Measurements from ENCODE around the gene NRG2. TPM values are rescaled to one million over a fixed set of nuclear protein-coding genes. Genes with fewer than 3 reads are reported as not detected.

Gene NRG2
- total RNA-seq, 2 donors from 2014 or later: 6.6 to 11.1 TPM

DNA sequence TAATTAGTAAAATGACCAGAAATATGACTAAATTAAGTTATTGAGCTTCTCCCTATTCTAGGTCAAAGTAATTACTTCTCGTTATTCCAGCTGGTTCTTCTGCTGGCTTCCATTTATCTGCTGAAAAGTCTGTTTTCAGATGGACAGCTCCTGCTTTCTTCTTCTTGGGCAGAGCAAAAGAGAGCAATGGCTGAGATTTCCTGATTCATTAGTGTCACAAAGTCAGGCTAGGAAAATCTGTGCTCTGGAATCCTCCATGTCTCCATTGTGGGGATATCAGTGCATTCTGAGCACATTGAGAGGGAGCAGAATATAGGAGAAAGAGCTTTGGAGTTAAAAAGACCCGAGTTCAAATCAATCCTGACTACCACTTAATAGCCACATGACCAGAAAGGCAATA is 33.7 kb upstream of the NRG2 start:
- Histone ChIP-seq H3K27me3 (replicated peaks; ENCODE audit: insufficient read depth) (no peaks in the 10 kb centered on the region), H3K4me1 (replicated peaks) (no peaks in the 10 kb centered on the region), H3K27ac (no peak overlapping the region), H3K9me3 (no peaks in the 10 kb centered on the region), H3K4me3 (no peak overlapping the region), H3K36me3 (no peaks in the 10 kb centered on the region)
- DNase-seq (ENCODE audit: low spot score): no peak
- intact Hi-C loops (cut with DNase I): no loop called here
- TF ChIP-seq POLR2AphosphoS5 (IDR thresholded peaks at IDR 0.05) (no peak), POLR2A (IDR thresholded peaks at IDR 0.05) (no peak)
- TF ChIP-seq, protein P1, sequence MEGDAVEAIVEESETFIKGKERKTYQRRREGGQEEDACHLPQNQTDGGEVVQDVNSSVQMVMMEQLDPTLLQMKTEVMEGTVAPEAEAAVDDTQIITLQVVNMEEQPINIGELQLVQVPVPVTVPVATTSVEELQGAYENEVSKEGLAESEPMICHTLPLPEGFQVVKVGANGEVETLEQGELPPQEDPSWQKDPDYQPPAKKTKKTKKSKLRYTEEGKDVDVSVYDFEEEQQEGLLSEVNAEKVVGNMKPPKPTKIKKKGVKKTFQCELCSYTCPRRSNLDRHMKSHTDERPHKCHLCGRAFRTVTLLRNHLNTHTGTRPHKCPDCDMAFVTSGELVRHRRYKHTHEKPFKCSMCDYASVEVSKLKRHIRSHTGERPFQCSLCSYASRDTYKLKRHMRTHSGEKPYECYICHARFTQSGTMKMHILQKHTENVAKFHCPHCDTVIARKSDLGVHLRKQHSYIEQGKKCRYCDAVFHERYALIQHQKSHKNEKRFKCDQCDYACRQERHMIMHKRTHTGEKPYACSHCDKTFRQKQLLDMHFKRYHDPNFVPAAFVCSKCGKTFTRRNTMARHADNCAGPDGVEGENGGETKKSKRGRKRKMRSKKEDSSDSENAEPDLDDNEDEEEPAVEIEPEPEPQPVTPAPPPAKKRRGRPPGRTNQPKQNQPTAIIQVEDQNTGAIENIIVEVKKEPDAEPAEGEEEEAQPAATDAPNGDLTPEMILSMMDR (IDR thresholded peaks at IDR 0.05): no peak
- 58% methylated on average over 2 of the region's 2 CpGs for WGBS

- no peak overlapping the region for H3K27ac ChIP-seq
- TF ChIP-seq POLR2A (IDR thresholded peaks at IDR 0.05) (no peak), POLR2AphosphoS5 (IDR thresholded peaks at IDR 0.05) (no peak)
- TF ChIP-seq, protein P1 (IDR thresholded peaks at IDR 0.05): no peak
- no peak overlapping the region for H3K4me3 ChIP-seq
- H3K4me1 ChIP-seq (replicated peaks): no peaks in the 10 kb centered on the region
- intact Hi-C loops (cut with DNase I): no loop called here
- no peaks in the 10 kb centered on the region for H3K27me3 ChIP-seq (replicated peaks; ENCODE audit: insufficient read depth)
- no peaks in the 10 kb centered on the region for H3K36me3 ChIP-seq
- H3K9me3 ChIP-seq: no peaks in the 10 kb centered on the region
- no peak for DNase-seq (ENCODE audit: low spot score)
- whole genome bisulfite sequencing: 93% methylated on average over 1 of the region's 1 CpG
Observed at GRCh38 chr5:140076142-140076541, 33.0 kb upstream of the NRG2 start.

GRCh38 chr5:140075371-140075770 is 32.3 kb upstream of the NRG2 start:
- intact Hi-C loops (cut with DNase I): no loop called here
- H3K4me1 ChIP-seq (replicated peaks): no peaks in the 10 kb centered on the region
- no peaks in the 10 kb centered on the region for H3K36me3 ChIP-seq
- no peaks in the 10 kb centered on the region for H3K9me3 ChIP-seq
- no peaks in the 10 kb centered on the region for H3K27me3 ChIP-seq (replicated peaks; ENCODE audit: insufficient read depth)
- no peak overlapping the region for H3K4me3 ChIP-seq
- no peak for DNase-seq (ENCODE audit: low spot score)
- WGBS: 29% methylated on average over 2 of the region's 2 CpGs
- H3K27ac ChIP-seq: no peak overlapping the region
- TF ChIP-seq POLR2AphosphoS5 (IDR thresholded peaks at IDR 0.05): no peak
- TF ChIP-seq, protein P1 (IDR thresholded peaks at IDR 0.05): peak in 2 of 4 experiments; percentile 18 to 29

- TF ChIP-seq POLR2AphosphoS5 (IDR thresholded peaks at IDR 0.05): no peak
- TF ChIP-seq, protein P1 (IDR thresholded peaks at IDR 0.05): peak; percentile 35 to 79 (median 72)
- Histone ChIP-seq H3K4me3 (no peak overlapping the region), H3K9me3 (no peaks in the 10 kb centered on the region), H3K36me3 (no peaks in the 10 kb centered on the region), H3K4me1 (replicated peaks) (no peaks in the 10 kb centered on the region), H3K27ac (no peak overlapping the region), H3K27me3 (replicated peaks; ENCODE audit: insufficient read depth) (no peaks in the 10 kb centered on the region)
- DNase-seq (ENCODE audit: low spot score): no peak
- WGBS: 15% methylated on average over 4 of the region's 4 CpGs
- intact Hi-C loops (cut with DNase I): loop anchor here (1.0 kb wide), 1 partner anchor 84 kb away; no protein-coding TSS in a partner anchor
Observed at GRCh38 chr5:140073296-140073695, 30.2 kb upstream of the NRG2 start.

DNA sequence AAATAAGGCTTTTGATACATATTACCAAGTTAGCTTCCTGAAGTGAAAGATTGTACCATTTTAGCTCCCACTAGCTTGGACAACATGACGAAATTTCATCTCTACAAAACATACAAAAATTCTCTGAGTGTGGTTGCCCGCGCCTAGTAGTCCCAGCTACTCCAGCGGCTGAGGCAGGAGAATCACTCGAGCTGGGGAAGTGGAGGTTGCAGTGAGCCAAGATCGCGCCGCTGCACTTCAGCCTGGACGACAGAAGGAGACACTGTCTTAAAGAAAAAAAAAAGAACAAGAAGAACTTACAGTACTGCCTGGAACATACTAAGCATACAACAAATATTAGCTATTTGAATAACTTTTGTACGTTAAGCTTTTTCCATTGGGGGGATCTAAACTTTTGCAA is 29.7 kb upstream of the NRG2 start:
- no peaks in the 10 kb centered on the region for H3K27me3 ChIP-seq (replicated peaks; ENCODE audit: insufficient read depth)
- no peak for DNase-seq (ENCODE audit: low spot score)
- H3K4me1 ChIP-seq (replicated peaks): no peaks in the 10 kb centered on the region
- no peaks in the 10 kb centered on the region for H3K9me3 ChIP-seq
- 48% methylated on average over 10 of the region's 10 CpGs for WGBS
- TF ChIP-seq POLR2AphosphoS5 (IDR thresholded peaks at IDR 0.05): no peak
- TF ChIP-seq, protein P1 (IDR thresholded peaks at IDR 0.05): no peak
- TF ChIP-seq POLR2A (IDR thresholded peaks at IDR 0.05): no peak
- no peaks in the 10 kb centered on the region for H3K36me3 ChIP-seq
- intact Hi-C loops (cut with DNase I): loop anchor here (1.0 kb wide), 1 partner anchor 84 kb away; no protein-coding TSS in a partner anchor
- H3K4me3 ChIP-seq: no peak overlapping the region
- H3K27ac ChIP-seq: no peak overlapping the region

All from prostate gland (tissue), 2 donors.